ENCODE measurements around the gene BOD1.
"Not testable (repeated sequence)": the region's sequence is repeated elsewhere in the genome, so short reads cannot be mapped to it uniquely, and the experiment has no call there.

GRCh38 chr5:173586133-173586532, 30.3 kb downstream of the BOD1 start:
- not testable (repeated sequence) for TF ChIP-seq CHD2 (IDR thresholded peaks at IDR 0.05; ENCODE audit: low read length); CTCF (IDR thresholded peaks at IDR 0.05; ENCODE audit: control extremely low read depth in 1 of 3, insufficient read depth in 1 of 3, low read depth in 1 of 3, low read length in 3 of 3); EZH2 (IDR thresholded peaks at IDR 0.05; ENCODE audit: low read depth, low read length, severe bottlenecking); RBBP5 (IDR thresholded peaks at IDR 0.05; ENCODE audit: borderline replicate concordance, low read depth, low read length); GABPA (IDR thresholded peaks at IDR 0.05; ENCODE audit: borderline replicate concordance, insufficient read depth, low read length); POLR2A (IDR thresholded peaks at IDR 0.05; ENCODE audit: control extremely low read depth in 1 of 2, low read depth in 2 of 2, low read length in 2 of 2)

All from H1 (cell line).